ENCODE data around the gene KLHL17. TPM values are rescaled to one million over a fixed set of nuclear protein-coding genes. Genes with fewer than 3 reads are reported as not detected.
A peak's percentile ranks its signal among the peaks of the same experiment; 100 is the strongest.

KLHL17 gene
- total and polyA plus RNA-seq, 10 donors, result 12.0 to 31.6 (median 18.8) TPM

DNA sequence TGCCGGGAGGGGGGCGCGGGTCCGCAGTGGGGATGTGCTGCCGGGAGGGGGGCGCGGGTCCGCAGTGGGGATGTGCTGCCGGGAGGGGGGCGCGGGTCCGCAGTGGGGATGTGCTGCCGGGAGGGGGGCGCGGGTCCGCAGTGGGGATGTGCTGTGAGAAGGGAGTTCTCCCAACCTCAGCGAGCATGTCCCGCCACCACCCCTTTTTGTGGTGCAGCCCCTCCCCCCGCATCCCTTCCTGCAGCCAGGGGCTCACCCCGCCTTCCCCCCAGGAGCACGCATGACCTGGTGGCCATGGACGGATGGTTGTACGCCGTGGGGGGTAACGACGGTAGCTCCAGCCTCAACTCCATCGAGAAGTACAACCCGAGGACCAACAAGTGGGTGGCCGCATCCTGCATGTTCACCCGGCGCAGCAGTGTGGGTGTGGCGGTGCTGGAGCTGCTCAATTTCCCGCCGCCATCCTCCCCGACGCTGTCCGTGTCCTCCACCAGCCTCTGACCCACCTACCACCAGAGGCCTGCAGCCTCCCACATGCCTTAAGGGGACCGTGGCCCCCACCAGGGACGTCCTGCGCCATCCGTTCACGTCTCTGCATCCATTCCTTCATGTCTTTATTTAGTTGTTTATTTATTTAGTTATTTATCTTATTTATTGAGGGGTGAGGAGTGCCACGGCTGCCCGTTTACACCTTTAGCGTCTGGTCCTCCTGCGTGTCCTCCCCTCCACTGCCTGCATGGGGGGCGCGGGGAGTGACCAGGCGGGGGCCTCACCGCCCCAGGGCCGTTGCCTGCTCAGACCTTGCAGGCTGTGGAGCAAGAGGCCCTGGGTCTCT lies 4.5 kb downstream of the KLHL17 start:
- peaks cover 0 to 49% (median 0%) of the 10 kb centered on the region in 7 donors for H3K27me3 ChIP-seq (replicated peaks in 1 of 7)
- TF ChIP-seq POLR2A (IDR thresholded peaks at IDR 0.05), result no peak
- peak in 1 of 3 donors; percentile 12 for TF ChIP-seq POLR2AphosphoS5 (IDR thresholded peaks at IDR 0.05)
- TF ChIP-seq, protein P1, sequence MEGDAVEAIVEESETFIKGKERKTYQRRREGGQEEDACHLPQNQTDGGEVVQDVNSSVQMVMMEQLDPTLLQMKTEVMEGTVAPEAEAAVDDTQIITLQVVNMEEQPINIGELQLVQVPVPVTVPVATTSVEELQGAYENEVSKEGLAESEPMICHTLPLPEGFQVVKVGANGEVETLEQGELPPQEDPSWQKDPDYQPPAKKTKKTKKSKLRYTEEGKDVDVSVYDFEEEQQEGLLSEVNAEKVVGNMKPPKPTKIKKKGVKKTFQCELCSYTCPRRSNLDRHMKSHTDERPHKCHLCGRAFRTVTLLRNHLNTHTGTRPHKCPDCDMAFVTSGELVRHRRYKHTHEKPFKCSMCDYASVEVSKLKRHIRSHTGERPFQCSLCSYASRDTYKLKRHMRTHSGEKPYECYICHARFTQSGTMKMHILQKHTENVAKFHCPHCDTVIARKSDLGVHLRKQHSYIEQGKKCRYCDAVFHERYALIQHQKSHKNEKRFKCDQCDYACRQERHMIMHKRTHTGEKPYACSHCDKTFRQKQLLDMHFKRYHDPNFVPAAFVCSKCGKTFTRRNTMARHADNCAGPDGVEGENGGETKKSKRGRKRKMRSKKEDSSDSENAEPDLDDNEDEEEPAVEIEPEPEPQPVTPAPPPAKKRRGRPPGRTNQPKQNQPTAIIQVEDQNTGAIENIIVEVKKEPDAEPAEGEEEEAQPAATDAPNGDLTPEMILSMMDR (IDR thresholded peaks at IDR 0.05 in 8 of 11, conservative IDR thresholded peaks at IDR 0.05 in 3 of 11), result no peak
- H3K4me1 ChIP-seq, result peaks cover 14 to 55% (median 30%) of the 10 kb centered on the region in 6 donors
- WGBS, 5 donors, result 88 to 95% (median 93%) methylated on average over 34 to 42 of the region's 51 CpGs
- H3K4me3 ChIP-seq, result no peak overlapping the region
- intact Hi-C loops (cut with DNase I; ENCODE audit: low total_unique reads), result no loop called here
- no peaks in the 10 kb centered on the region for H3K9me3 ChIP-seq
- H3K27ac ChIP-seq, result no peak overlapping the region
- no peak for DNase-seq
- peaks cover 0 to 34% (median 6%) of the 10 kb centered on the region in 6 donors for H3K36me3 ChIP-seq

- H3K27ac ChIP-seq, result peak overlapping the region in 5 of 8 donors; percentile 75 to 87 (median 84)
- intact Hi-C loops (cut with DNase I; ENCODE audit: low total_unique reads), result no loop called here
- no peaks in the 10 kb centered on the region for H3K9me3 ChIP-seq
- peaks cover 0 to 56% (median 6%) of the 10 kb centered on the region in 7 donors for H3K27me3 ChIP-seq (replicated peaks in 1 of 7)
- peak overlapping the region in 2 of 8 donors; percentile 60 to 78 for H3K4me3 ChIP-seq
- no peak for DNase-seq
- H3K36me3 ChIP-seq, result peaks cover 0 to 34% (median 6%) of the 10 kb centered on the region in 6 donors
- WGBS, 5 donors, result 68 to 80% (median 73%) methylated on average over 17 to 26 of the region's 26 CpGs
- peaks cover 14 to 50% (median 29%) of the 10 kb centered on the region in 6 donors for H3K4me1 ChIP-seq
- TF ChIP-seq, protein P1 (IDR thresholded peaks at IDR 0.05 in 8 of 11, conservative IDR thresholded peaks at IDR 0.05 in 3 of 11), result no peak
- TF ChIP-seq POLR2A (IDR thresholded peaks at IDR 0.05) (no peak), POLR2AphosphoS5 (IDR thresholded peaks at IDR 0.05) (no peak)
Observed at GRCh38 chr1:965526-966134, 5.2 kb downstream of the KLHL17 start.

DNA sequence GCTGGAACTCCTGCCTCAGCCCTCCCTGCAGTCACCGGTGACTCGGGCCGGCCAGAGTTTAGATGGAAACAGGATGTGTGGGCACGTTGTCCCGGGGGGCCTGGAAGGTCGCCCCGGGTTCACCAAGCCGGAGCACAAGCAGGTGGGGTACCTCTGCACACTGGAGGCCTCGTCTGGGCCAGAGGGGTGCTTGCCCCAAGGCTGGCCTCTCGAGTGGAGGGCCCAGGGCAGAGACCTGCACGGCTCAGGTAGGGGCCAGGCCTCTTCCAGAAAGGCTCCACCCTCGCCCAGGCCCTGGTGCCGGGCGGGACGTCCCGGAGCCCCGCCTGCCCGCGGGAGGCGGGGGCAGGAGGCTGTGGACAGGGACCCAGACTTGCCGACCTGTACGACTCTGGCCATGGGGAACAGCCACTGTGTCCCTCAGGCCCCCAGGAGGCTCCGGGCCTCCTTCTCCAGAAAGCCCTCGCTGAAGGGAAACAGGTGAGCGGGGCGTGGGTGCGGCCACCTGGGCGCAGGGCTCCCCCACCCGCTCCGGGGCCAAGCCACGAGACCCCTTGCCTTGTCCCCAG lies 5.8 kb downstream of the KLHL17 start, which contains the start of gene PLEKHN1:
Gene PLEKHN1 (plus strand): TSS at position 348 of the 569 bp plus-strand sequence. CDS start 50 bp downstream, at position 398.
- H3K27me3 ChIP-seq (replicated peaks in 1 of 7), result peaks cover 0 to 57% (median 12%) of the 10 kb centered on the region in 7 donors
- H3K4me3 ChIP-seq, result peak within 1 kb of the TSS; percentile 56 to 78 (median 64)
- intact Hi-C loops (cut with DNase I; ENCODE audit: low total_unique reads), result no loop called here
- peaks cover 13 to 46% (median 25%) of the 10 kb centered on the region in 6 donors for H3K4me1 ChIP-seq
- TF ChIP-seq POLR2AphosphoS5 (IDR thresholded peaks at IDR 0.05), result no peak
- TF ChIP-seq, protein P1 (IDR thresholded peaks at IDR 0.05 in 8 of 11, conservative IDR thresholded peaks at IDR 0.05 in 3 of 11), result no peak
- TF ChIP-seq POLR2A (IDR thresholded peaks at IDR 0.05), result no peak
- peaks cover 0 to 34% (median 6%) of the 10 kb centered on the region in 6 donors for H3K36me3 ChIP-seq
- WGBS, 5 donors, result 0 to 20% (median 4%) methylated on average over 8 to 31 of the region's 31 CpGs
- no peaks in the 10 kb centered on the region for H3K9me3 ChIP-seq
- H3K27ac ChIP-seq, result peak within 1 kb of the TSS; percentile 72 to 87 (median 80)
- DNase-seq, result no peak

All from spleen (tissue), 11 donors.